GM21737 (cell line): ENCODE measurements around the gene HCAR2.
"Not testable (repeated sequence)": the region's sequence is repeated elsewhere in the genome, so short reads cannot be mapped to it uniquely, and the experiment has no call there.

ENCODE experiments used
- ATAC-seq: cut with Tn5 transposase; IDR thresholded peaks from one replicate; pipeline ENCODE4 v1.9.1; 2021; ENCODE audit warnings: mild to moderate bottlenecking, moderate library complexity; ENCODE audit not compliant: unreplicated experiment

The HCAR2 gene

DNA sequence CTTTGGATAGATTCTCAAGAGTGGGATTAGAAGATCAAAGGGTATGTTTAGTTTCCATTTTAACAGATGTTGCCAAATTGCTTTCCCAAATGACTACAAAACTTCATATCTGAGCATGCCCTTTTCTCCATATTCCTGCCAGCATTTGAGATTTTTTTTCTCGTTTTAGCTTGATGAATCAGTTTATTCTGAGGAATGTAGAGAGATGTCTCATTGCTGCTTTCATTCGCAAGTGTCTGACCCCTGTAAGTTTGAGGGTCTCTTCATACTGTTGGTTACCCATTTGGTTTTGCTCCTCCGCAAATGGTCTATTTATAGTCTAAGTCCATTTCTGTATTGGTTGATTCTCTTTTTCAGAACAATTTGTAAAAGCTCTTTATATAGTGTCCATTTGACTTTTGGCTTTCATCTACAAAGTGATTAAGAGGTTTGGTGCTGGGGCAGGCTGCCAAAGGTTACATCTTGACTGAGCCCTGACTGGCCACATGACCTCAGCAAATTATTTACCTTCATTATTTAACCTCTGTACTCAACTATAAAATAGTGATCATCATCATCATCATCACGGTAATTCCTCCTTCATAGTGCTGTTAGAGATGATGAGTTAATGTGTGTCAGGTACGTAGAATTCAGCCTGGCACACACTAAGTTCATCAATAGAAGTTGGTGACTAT lies 33.6 kb downstream of the HCAR2 start:
- no peak for ATAC-seq

DNA sequence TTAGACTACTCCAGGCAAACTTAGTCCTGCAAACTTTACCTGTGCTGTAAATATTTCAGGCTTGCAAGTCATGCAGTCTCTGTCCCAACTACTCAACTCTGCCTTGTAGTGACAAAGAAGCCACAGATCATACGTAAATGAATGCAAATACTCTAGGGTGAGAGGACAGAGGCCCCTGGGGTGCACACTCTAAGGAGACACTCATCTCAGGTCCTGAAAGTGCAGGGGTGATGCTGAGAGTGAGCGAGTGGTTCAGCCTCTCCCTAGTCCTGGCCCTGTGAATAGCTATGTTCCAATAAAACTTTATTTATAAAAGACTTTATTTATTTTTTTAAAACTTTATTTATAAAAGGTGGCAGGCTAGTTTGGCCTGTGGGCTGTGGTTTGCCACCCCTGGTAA lies 34.9 kb downstream of the HCAR2 start:
- ATAC-seq: no peak

DNA sequence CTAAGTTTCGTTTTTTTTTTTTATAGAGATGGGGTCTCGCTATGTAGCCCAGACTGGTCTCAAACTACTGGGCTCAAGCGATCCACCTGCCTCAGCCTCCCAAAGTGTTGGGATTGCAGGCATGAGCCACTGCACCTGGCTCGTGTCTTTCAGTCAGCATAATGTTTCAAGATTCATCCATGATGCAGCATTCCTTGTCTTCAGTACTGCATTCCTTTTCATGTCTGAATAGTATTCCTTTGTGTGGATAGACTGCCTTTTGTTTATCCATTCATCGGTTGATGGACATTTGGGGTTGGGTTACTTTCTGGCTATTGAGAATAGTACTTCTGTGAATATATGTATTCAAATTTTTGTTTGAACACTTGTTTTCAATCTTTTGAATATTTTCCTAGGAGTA lies 37.4 kb downstream of the HCAR2 start:
- no peak for ATAC-seq

GRCh38 chr12:122665349-122665748 lies 37.8 kb downstream of the HCAR2 start:
- ATAC-seq: no peak

DNA sequence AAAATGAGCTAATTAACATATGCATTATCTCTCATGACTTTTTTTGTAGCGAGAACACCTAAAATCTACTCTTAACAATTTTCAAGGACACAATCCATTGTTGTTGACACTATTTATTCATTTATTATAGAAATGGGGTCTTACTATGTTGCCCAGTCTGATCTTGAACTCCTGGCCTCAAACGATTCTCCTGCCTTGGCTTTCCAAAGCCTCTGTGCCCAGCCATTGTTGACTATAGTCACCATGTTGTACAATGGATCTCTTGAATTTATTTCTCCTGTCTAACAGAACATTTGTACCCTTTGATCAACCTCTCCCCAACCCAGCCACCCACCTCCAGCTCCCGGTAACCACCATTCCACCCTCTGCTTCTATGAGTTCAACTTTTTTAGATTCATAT lies 41.2 kb downstream of the HCAR2 start:
- no peak for ATAC-seq

DNA sequence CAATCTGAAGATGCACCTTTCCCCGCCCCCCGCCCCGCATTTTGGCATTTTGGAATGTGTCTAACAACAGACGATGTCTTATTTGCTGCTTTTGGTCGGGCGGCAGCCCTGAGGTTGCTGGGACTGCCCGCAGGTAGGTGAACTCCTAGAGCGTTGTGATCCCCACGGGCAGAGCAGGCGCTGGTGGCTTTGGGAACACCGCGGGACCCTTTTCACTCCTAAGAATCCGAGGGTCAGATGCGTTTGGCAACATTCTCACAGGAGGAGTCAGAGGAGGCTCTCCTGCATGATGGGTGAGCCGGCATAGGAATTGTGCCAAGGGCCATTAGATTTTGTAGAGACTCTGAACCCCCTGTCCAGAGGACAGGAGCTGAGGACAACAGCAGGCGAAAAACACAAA lies 41.9 kb downstream of the HCAR2 start:
- no peak for ATAC-seq

- ATAC-seq: no peak
These were observed 43.6 kb downstream of the HCAR2 start for GRCh38 chr12:122659579-122659978.

- no peak for ATAC-seq
These were observed 46.9 kb downstream of the HCAR2 start for GRCh38 chr12:122656298-122656697.

- not testable (repeated sequence) for ATAC-seq
These were observed 49.9 kb downstream of the HCAR2 start for GRCh38 chr12:122653291-122653690.

DNA sequence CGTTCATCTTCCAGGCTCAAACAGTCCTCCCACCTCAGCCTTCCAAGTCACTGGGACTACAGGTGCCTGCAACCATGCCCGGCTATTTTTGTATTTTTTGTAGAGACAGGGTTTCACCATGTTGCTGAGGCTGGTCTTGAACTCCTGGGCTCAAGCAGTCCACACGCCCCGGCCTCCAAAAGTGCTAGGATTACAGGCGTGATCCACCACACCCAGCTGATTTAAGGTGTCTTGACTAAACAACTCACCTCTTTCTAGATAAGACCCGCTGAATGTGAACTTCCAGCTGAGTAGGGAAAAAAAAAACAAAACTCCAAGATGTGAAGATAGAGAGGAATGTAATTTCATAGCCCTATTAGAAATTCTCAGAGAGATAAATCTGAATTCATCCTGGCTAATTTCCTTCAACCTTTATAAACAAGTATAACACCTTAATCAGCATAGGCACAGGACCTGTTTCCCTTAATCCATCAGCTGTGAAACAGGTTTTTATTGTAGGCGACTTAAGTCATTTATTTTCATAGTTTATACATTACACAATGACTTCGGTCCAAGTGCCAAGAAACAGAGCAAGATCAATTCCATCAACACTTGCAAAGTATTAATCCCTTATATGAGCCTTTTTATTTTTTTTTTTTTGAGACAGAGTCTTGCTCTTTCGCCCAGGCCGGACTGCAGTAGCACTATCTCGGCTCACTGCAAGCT lies 51.5 kb downstream of the HCAR2 start:
- ATAC-seq: no peak
